K562 (cell line): Measurements from ENCODE around the gene CD22. TPM values are rescaled to one million over a fixed set of nuclear protein-coding genes. Genes with fewer than 3 reads are reported as not detected.

Experiments
- ARID3A ChIP-seq: IDR thresholded peaks from 2 replicates; pipeline ENCODE4 v1.6.1; 2012; ENCODE audit warnings: low read depth, low read length, improper control_type of control experiment, borderline replicate concordance
- ARID3B ChIP-seq: fragments of 250-450 bp; sonication (Bioruptor Pico); IDR thresholded peaks from 2 replicates; pipeline ENCODE4 v1.4.0; 2020; ENCODE audit warnings: borderline replicate concordance
- BCOR ChIP-seq: fragments of 450-650 bp; IDR thresholded peaks from 2 replicates; pipeline ENCODE4 v1.6.1; 2016
- CTCF ChIP-seq, 3 experiments: IDR thresholded peaks in 2 of 3; conservative IDR thresholded peaks in 1 of 3; 2 replicates each; pipeline ENCODE4 v1.5.1; 2011 to 2012; ENCODE audit warnings: low read length in 3 of 3, mild to moderate bottlenecking in 3 of 3, control low read depth in 2 of 3, improper control_type of control experiment in 1 of 3, inconsistent platforms in 1 of 3, low read depth in 1 of 3, mixed read lengths in 1 of 3, moderate library complexity in 1 of 3; ENCODE audit not compliant: insufficient read depth in 2 of 3
- DMBX1 ChIP-seq: fragments of 250-450 bp; sonication (Bioruptor Pico); IDR thresholded peaks from 2 replicates; pipeline ENCODE4 v1.8.0; 2022; ENCODE audit warnings: inconsistent platforms, mild to moderate bottlenecking, moderate library complexity, borderline replicate concordance
- E4F1 ChIP-seq: fragments of 250-450 bp; sonication (Bioruptor Pico); IDR thresholded peaks from 2 replicates; pipeline ENCODE4 v1.5.0; 2021; ENCODE audit warnings: mild to moderate bottlenecking, borderline replicate concordance
- HLTF ChIP-seq: fragments of 450-650 bp; IDR thresholded peaks from 2 replicates; pipeline ENCODE4 v1.6.1; 2016
- LEF1 ChIP-seq: fragments of 450-650 bp; IDR thresholded peaks from 2 replicates; pipeline ENCODE4 v1.6.1; 2016; ENCODE audit warnings: mild to moderate bottlenecking
- NCOA2 ChIP-seq, 2 experiments: fragments of 450-650 bp; IDR thresholded peaks; 2 replicates each; pipeline ENCODE4 v1.6.1; 2018; ENCODE audit warnings: mild to moderate bottlenecking in 2 of 2, moderate library complexity in 1 of 2; ENCODE audit not compliant: partially characterized antibody in 2 of 2
- NFIC ChIP-seq: fragments of 450-650 bp; IDR thresholded peaks from 2 replicates; pipeline ENCODE4 v1.6.1; 2017; ENCODE audit warnings: mild to moderate bottlenecking, inconsistent platforms
- NR4A1 ChIP-seq, 2 experiments: fragments of 250-450 bp in 1 of 2; fragments of 450-650 bp in 1 of 2; sonication (Bioruptor Pico) in 1 of 2; IDR thresholded peaks; 2 replicates each; pipeline versions ENCODE4 v1.4.0 to v1.6.1; 2016 to 2020; ENCODE audit warnings: mild to moderate bottlenecking in 2 of 2, missing compliant biosample characterization in 1 of 2, missing genetic modification characterization in 1 of 2, moderate library complexity in 1 of 2
- PML ChIP-seq: IDR thresholded peaks from 2 replicates; pipeline ENCODE4 v1.6.1; 2012; ENCODE audit warnings: low read length, inconsistent platforms
- POLR2H ChIP-seq: IDR thresholded peaks from 2 replicates; pipeline ENCODE4 v1.6.1; 2016; ENCODE audit warnings: missing genetic modification characterization, low read depth, mild to moderate bottlenecking, control low read depth, missing compliant biosample characterization, moderate library complexity
- RBM22 ChIP-seq: fragments of 200-400 bp; formaldehyde crosslinking; IDR thresholded peaks from 2 replicates; pipeline ENCODE4 v1.6.1; 2018; ENCODE audit warnings: low read length, low read depth; ENCODE audit not compliant: poor library complexity, severe bottlenecking
- SNIP1 ChIP-seq: fragments of 450-650 bp; IDR thresholded peaks from 2 replicates; pipeline ENCODE4 v1.7.1; 2017; ENCODE audit warnings: low read depth, mild to moderate bottlenecking
- ZBTB8A ChIP-seq: fragments of 450-650 bp; IDR thresholded peaks from 2 replicates; pipeline ENCODE4 v1.6.1; 2018; ENCODE audit warnings: mild to moderate bottlenecking, moderate library complexity; ENCODE audit not compliant: partially characterized antibody
- ZNF766 ChIP-seq: fragments of 200-800 bp; sonication (Bioruptor generic); conservative IDR thresholded peaks from 2 replicates; pipeline ENCODE4 v1.6.1; 2016; ENCODE audit warnings: missing genetic modification characterization, missing compliant biosample characterization
- polyA plus RNA-seq, 8 experiments: library from polyadenylated mRNA; depleted of rRNA in 4 of 8; stranded (reverse) in 5 of 8; unstranded in 3 of 8; fragments of >200 nt; fragmentation: Nextera tagmentation in 2 of 8; fragmentation: Illumina TruSeq in 1 of 8; extraction: Ambion mirVana in 2 of 8; extraction: Trizol in 1 of 8; gene quantifications; 2 replicates each; pipeline versions ENCODE4 v1.2.1 to v1.2.3, GENCODE V29; 2011 to 2014; ENCODE audit warnings: inconsistent platforms in 1 of 8, missing spikeins in 1 of 8
- total RNA-seq, 7 experiments: library from RNA; depleted of rRNA in 6 of 7; stranded (reverse); fragments of >200 nt in 6 of 7; fragmentation: Illumina TruSeq in 2 of 7; extraction: Trizol in 2 of 7; gene quantifications; 2 replicates each; pipeline versions ENCODE4 v1.2.1 to v1.2.3, GENCODE V29; 2011 to 2021; ENCODE audit warnings: low replicate concordance in 1 of 7

CD22 gene
- total and polyA plus RNA-seq, 9 of the 15 experiments (the other 6 are each of a cell fraction or from before 2014, with no cell fraction given) = 0.29 to 5.0 (median 3.5) TPM

GRCh38 chr19:35306473-35307246 is 22.3 kb upstream of the CD22 start (continued):
- TF ChIP-seq CTCF (IDR thresholded peaks at IDR 0.05 in 2 of 3, conservative IDR thresholded peaks at IDR 0.05 in 1 of 3; ENCODE audit: insufficient read depth in 2 of 3, low read depth in 1 of 3, low read length in 3 of 3) = peak; percentile 54 to 57 (median 55); a peak in 5 of 6 replicates
- TF ChIP-seq NR4A1 (CRISPR knock-in tag; IDR thresholded peaks at IDR 0.05) = no peak
- TF ChIP-seq NR4A1 (tag; IDR thresholded peaks at IDR 0.05) = no peak
- peak; percentile 98 for TF ChIP-seq BCOR
- no peak for TF ChIP-seq RBM22
- TF ChIP-seq PML = no peak
- no peak for TF ChIP-seq ARID3B
- no peak for TF ChIP-seq ZBTB8A
- 0 out of 2 replicates have a peak, but pooled peaks have one; percentile 2 for TF ChIP-seq LEF1
- peak; percentile 11; the same call in 1 of the 2 replicates for TF ChIP-seq ZNF766
- TF ChIP-seq POLR2H (tag) = no peak
- TF ChIP-seq SNIP1 = no peak
- no peak for TF ChIP-seq E4F1 (CRISPR knock-in tag)
- TF ChIP-seq ARID3A = no peak
- peak; percentile 68; the same call in 1 of the 2 replicates for TF ChIP-seq HLTF
- no peak for TF ChIP-seq NCOA2 (IDR thresholded peaks at IDR 0.05; ENCODE audit: partially characterized antibody in 2 of 2)
- TF ChIP-seq NFIC = peak; percentile 84
- peak; percentile 50; the same call in 1 of the 2 replicates for TF ChIP-seq DMBX1
